Neural progenitor cell (in vitro differentiated cells): ENCODE results near the gene GP9. TPM values are rescaled to one million over a fixed set of nuclear protein-coding genes. Genes with fewer than 3 reads are reported as not detected.

Experiments
- DNase-seq: peaks from one replicate; pipeline ENCODE4 v3.0.0-alpha.2; 2016; ENCODE audit warnings: low spot score
- H2AFZ ChIP-seq: fragments of 200-600 bp; sonication (generic); replicated peaks from 2 replicates; pipeline ENCODE4 v1.6.1; 2016; ENCODE audit warnings: antibody characterized with exemption
- H3F3A ChIP-seq: fragments of 200-600 bp; sonication (generic); 2 replicates; pipeline ENCODE4 v1.6.1; 2016; ENCODE audit warnings: antibody characterized with exemption, low read depth
- H3K27ac ChIP-seq: fragments of 200-600 bp; sonication (generic); 2 replicates; pipeline ENCODE4 v1.5.1; 2016; ENCODE audit warnings: mild to moderate bottlenecking
- H3K27me3 ChIP-seq: fragments of 200-600 bp; sonication (generic); 2 replicates; pipeline ENCODE4 v1.6.1; 2016; ENCODE audit warnings: mild to moderate bottlenecking, moderate library complexity
- H3K36me3 ChIP-seq: fragments of 200-600 bp; sonication (generic); 2 replicates; pipeline ENCODE4 v1.5.1; 2016
- H3K4me1 ChIP-seq: fragments of 200-600 bp; sonication (generic); 2 replicates; pipeline ENCODE4 v1.6.1; 2016; ENCODE audit warnings: mixed run types
- H3K4me2 ChIP-seq: fragments of 200-600 bp; sonication (generic); 2 replicates; pipeline ENCODE4 v1.6.1; 2016
- H3K4me3 ChIP-seq: fragments of 200-600 bp; sonication (generic); 2 replicates; pipeline ENCODE4 v1.5.1; 2016
- H3K79me2 ChIP-seq: fragments of 200-600 bp; sonication (generic); 2 replicates; pipeline ENCODE4 v1.6.1; 2016; ENCODE audit warnings: low read depth
- H3K9ac ChIP-seq: fragments of 200-600 bp; sonication (generic); 2 replicates; pipeline ENCODE4 v1.6.1; 2016
- H3K9me3 ChIP-seq: fragments of 200-600 bp; sonication (generic); 2 replicates; pipeline ENCODE4 v1.5.1; 2016; ENCODE audit warnings: low read depth
- H4K20me1 ChIP-seq: fragments of 200-600 bp; sonication (generic); 2 replicates; pipeline ENCODE4 v1.6.1; 2016; ENCODE audit warnings: low read depth
- H3K27ac Mint-ChIP-seq: 3 replicates; pipeline ENCODE4 v1.8.0; 2021; ENCODE audit warnings: mixed read lengths
- H3K27me3 Mint-ChIP-seq: 2 replicates; pipeline ENCODE4 v1.8.0; 2022; ENCODE audit warnings: low read depth, mild to moderate bottlenecking, inconsistent platforms, moderate library complexity, mixed read lengths; ENCODE audit not compliant: insufficient read depth
- H3K36me3 Mint-ChIP-seq: 3 replicates; pipeline ENCODE4 v1.8.0; 2021; ENCODE audit warnings: mixed read lengths
- H3K4me1 Mint-ChIP-seq: 3 replicates; pipeline ENCODE4 v1.8.0; 2021; ENCODE audit warnings: mixed read lengths
- H3K4me3 Mint-ChIP-seq: 3 replicates; pipeline ENCODE4 v1.8.0; 2021; ENCODE audit warnings: mild to moderate bottlenecking, moderate library complexity, mixed read lengths
- H3K9me3 Mint-ChIP-seq: 3 replicates; pipeline ENCODE4 v1.8.0; 2020; ENCODE audit warnings: mixed read lengths
- CTCF ChIP-seq: fragments of 200-600 bp; sonication (generic); IDR thresholded peaks from 2 replicates; pipeline ENCODE4 v1.5.1; 2017; ENCODE audit warnings: antibody characterized with exemption, mild to moderate bottlenecking
- EZH2 ChIP-seq: fragments of 200-600 bp; sonication (generic); IDR thresholded peaks from 2 replicates; pipeline ENCODE4 v1.6.1; 2017; ENCODE audit warnings: antibody characterized with exemption, mild to moderate bottlenecking, moderate library complexity
- EZH2phosphoT487 ChIP-seq: fragments of 200-600 bp; sonication (generic); IDR thresholded peaks from 2 replicates; pipeline ENCODE4 v1.6.1; 2017; ENCODE audit warnings: antibody characterized with exemption
- total RNA-seq: library from RNA; depleted of rRNA; stranded (reverse); fragments of >200 nt; gene quantifications from 2 replicates; pipeline ENCODE4 v1.2.3, GENCODE V29; 2015; ENCODE audit warnings: low replicate concordance

GP9 gene
- total RNA-seq, 1 donor from 2014 or later: not detected

GRCh38 chr3:129023909-129024308, 36.7 kb upstream of the GP9 start:
- Mint-ChIP-seq H3K4me1 (peaks cover 25% of the 10 kb centered on the region), H3K27ac (no peak overlapping the region), H3K27me3 (peaks cover 2% of the 10 kb centered on the region), H3K36me3 (peaks cover 24% of the 10 kb centered on the region), H3K9me3 (peaks cover 2% of the 10 kb centered on the region), H3K4me3 (no peak overlapping the region)
- Histone ChIP-seq H3K4me3 (no peak overlapping the region), H3K27me3 (peaks cover 35% of the 10 kb centered on the region), H4K20me1 (no peaks in the 10 kb centered on the region), H3K4me1 (peaks cover 5% of the 10 kb centered on the region), H3K4me2 (no peak overlapping the region), H3K9me3 (no peaks in the 10 kb centered on the region), H3K79me2 (no peaks in the 10 kb centered on the region), H3K27ac (no peak overlapping the region), H2AFZ (no peak overlapping the region), H3K36me3 (no peaks in the 10 kb centered on the region), H3F3A (peaks cover 2% of the 10 kb centered on the region), H3K9ac (no peak overlapping the region)
- no peak for TF ChIP-seq EZH2phosphoT487
- no peak for TF ChIP-seq CTCF
- no peak for TF ChIP-seq EZH2
- no peak for DNase-seq

- Histone ChIP-seq H3K4me3 (no peak overlapping the region), H3K27me3 (peaks cover 35% of the 10 kb centered on the region)
- no peak for DNase-seq
Observed at GRCh38 chr3:129025108-129025507, 35.5 kb upstream of the GP9 start.

GRCh38 chr3:129025691-129026435, 34.7 kb upstream of the GP9 start:
- H3K4me1 Mint-ChIP-seq: peaks cover 23% of the 10 kb centered on the region
- H3K4me3 ChIP-seq: no peak overlapping the region
- H3K27me3 Mint-ChIP-seq: peaks cover 2% of the 10 kb centered on the region
- H3F3A ChIP-seq: peaks cover 2% of the 10 kb centered on the region
- H3K9ac ChIP-seq: no peak overlapping the region
- H3K27ac Mint-ChIP-seq: peak overlapping the region; percentile 85
- no peak for TF ChIP-seq CTCF
- no peak for TF ChIP-seq EZH2phosphoT487
- no peak for TF ChIP-seq EZH2
- peaks cover 5% of the 10 kb centered on the region for H3K4me1 ChIP-seq
- DNase-seq: no peak
- no peak overlapping the region for H3K27ac ChIP-seq
- no peak overlapping the region for H2AFZ ChIP-seq
- no peaks in the 10 kb centered on the region for H4K20me1 ChIP-seq
- H3K36me3 ChIP-seq: no peaks in the 10 kb centered on the region
- H3K79me2 ChIP-seq: no peaks in the 10 kb centered on the region
- no peak overlapping the region for H3K4me2 ChIP-seq
- H3K27me3 ChIP-seq: peaks cover 35% of the 10 kb centered on the region
- peaks cover 28% of the 10 kb centered on the region for H3K36me3 Mint-ChIP-seq
- peak overlapping the region; percentile 73 for H3K4me3 Mint-ChIP-seq
- peaks cover 2% of the 10 kb centered on the region for H3K9me3 Mint-ChIP-seq
- H3K9me3 ChIP-seq: no peaks in the 10 kb centered on the region

More at GRCh38 chr3:129025108-129025507, 35.5 kb upstream of the GP9 start:
- H3K36me3 ChIP-seq: no peaks in the 10 kb centered on the region
- H2AFZ ChIP-seq: no peak overlapping the region
- TF ChIP-seq EZH2: no peak
- no peak for TF ChIP-seq EZH2phosphoT487
- no peak for TF ChIP-seq CTCF
- peaks cover 5% of the 10 kb centered on the region for H3K4me1 ChIP-seq
- H3K27ac ChIP-seq: no peak overlapping the region
- H3K9ac ChIP-seq: no peak overlapping the region
- H3K4me1 Mint-ChIP-seq: peaks cover 23% of the 10 kb centered on the region
- no peaks in the 10 kb centered on the region for H3K79me2 ChIP-seq
- H3K27ac Mint-ChIP-seq: peak overlapping the region; percentile 39
- no peaks in the 10 kb centered on the region for H4K20me1 ChIP-seq
- peaks cover 2% of the 10 kb centered on the region for H3K27me3 Mint-ChIP-seq
- peak overlapping the region; percentile 39 for H3K4me3 Mint-ChIP-seq
- peaks cover 2% of the 10 kb centered on the region for H3K9me3 Mint-ChIP-seq
- no peak overlapping the region for H3K4me2 ChIP-seq
- H3K9me3 ChIP-seq: no peaks in the 10 kb centered on the region
- H3F3A ChIP-seq: peaks cover 2% of the 10 kb centered on the region
- H3K36me3 Mint-ChIP-seq: peaks cover 26% of the 10 kb centered on the region
